CD14-positive monocyte (primary cell): Measurements from ENCODE around the gene ZNF850. TPM values are rescaled to one million over a fixed set of nuclear protein-coding genes. Genes with fewer than 3 reads are reported as not detected.
A peak's percentile ranks its signal among the peaks of the same experiment; 100 is the strongest.

ENCODE experiments used
- DNase-seq, 3 donors: peaks; one replicate each; pipeline ENCODE4 v3.0.0-alpha.2; 2011 to 2022
- H2AFZ ChIP-seq: 2 replicates; pipeline ENCODE4 v1.6.0; 2012; ENCODE audit warnings: mild to moderate bottlenecking, low read depth, low read length, inconsistent platforms; ENCODE audit not compliant: insufficient read depth, poor library complexity, severe bottlenecking
- H3K27ac ChIP-seq, 2 donors: 1 replicate in 1 of 2; 2 replicates in 1 of 2; pipeline ENCODE4 v1.5.1; 2012 to 2013; ENCODE audit warnings: low read length in 2 of 2, control low read depth in 1 of 2, inconsistent platforms in 1 of 2, low read depth in 1 of 2, mild to moderate bottlenecking in 1 of 2
- H3K27me3 ChIP-seq, 2 donors: one replicate each; pipeline versions ENCODE4 v1.6.0 to v1.6.1; 2011 to 2013; ENCODE audit warnings: low read length in 2 of 2; ENCODE audit not compliant: control insufficient read depth in 2 of 2, insufficient read depth in 2 of 2
- H3K36me3 ChIP-seq, 2 donors: replicated peaks in 1 of 2; 1 replicate in 1 of 2; 2 replicates in 1 of 2; pipeline versions ENCODE4 v1.5.1 to v1.6.1; 2012 to 2013; ENCODE audit warnings: low read length in 2 of 2, control low read depth in 1 of 2, inconsistent platforms in 1 of 2, mild to moderate bottlenecking in 1 of 2; ENCODE audit not compliant: insufficient read depth in 2 of 2, control insufficient read depth in 1 of 2
- H3K4me1 ChIP-seq, 2 donors: 1 replicate in 1 of 2; 2 replicates in 1 of 2; pipeline versions ENCODE4 v1.5.1 to v1.6.1; 2012 to 2013; ENCODE audit warnings: low read length in 2 of 2, control low read depth in 1 of 2, inconsistent platforms in 1 of 2, mild to moderate bottlenecking in 1 of 2, moderate library complexity in 1 of 2; ENCODE audit not compliant: insufficient read depth in 2 of 2, control insufficient read depth in 1 of 2
- H3K4me2 ChIP-seq: replicated peaks from 2 replicates; pipeline ENCODE3; 2012; ENCODE audit warnings: low read length, moderate library complexity, mild to moderate bottlenecking; ENCODE audit not compliant: poor library complexity, severe bottlenecking; ENCODE audit errors: extremely low read depth
- H3K4me3 ChIP-seq, 3 experiments: fragments of 200-600 bp in 1 of 3; sonication (generic) in 1 of 3; replicated peaks in 1 of 3; 1 replicate in 2 of 3; 2 replicates in 1 of 3; pipeline ENCODE4 v1.5.1; 2011 to 2013; ENCODE audit warnings: low read length in 3 of 3, mild to moderate bottlenecking in 3 of 3, control low read depth in 2 of 3, low read depth in 2 of 3, inconsistent platforms in 1 of 3, moderate library complexity in 1 of 3
- H3K79me2 ChIP-seq: 2 replicates; pipeline ENCODE4 v1.6.0; 2012; ENCODE audit warnings: mild to moderate bottlenecking, control low read depth, inconsistent platforms, low read length, moderate library complexity; ENCODE audit not compliant: insufficient read depth
- H3K9ac ChIP-seq: 2 replicates; pipeline ENCODE4 v1.6.0; 2017; ENCODE audit warnings: low read length, mild to moderate bottlenecking; ENCODE audit not compliant: insufficient read depth, poor library complexity, severe bottlenecking
- H3K9me3 ChIP-seq, 2 donors: replicated peaks in 1 of 2; 1 replicate in 1 of 2; 2 replicates in 1 of 2; pipeline versions ENCODE4 v1.5.1 to v1.6.1; 2012 to 2013; ENCODE audit warnings: low read length in 2 of 2, control low read depth in 1 of 2; ENCODE audit not compliant: control insufficient read depth in 1 of 2, insufficient read depth in 1 of 2
- H4K20me1 ChIP-seq: 2 replicates; pipeline ENCODE4 v1.6.0; 2012; ENCODE audit warnings: mild to moderate bottlenecking, low read length, control low read depth, moderate library complexity; ENCODE audit not compliant: insufficient read depth
- H3K27ac Mint-ChIP-seq, 7 donors: one replicate each; pipeline ENCODE4 v1.8.0; 2020; ENCODE audit warnings: mild to moderate bottlenecking in 7 of 7, mixed read lengths in 7 of 7, moderate library complexity in 6 of 7, inconsistent platforms in 2 of 7
- H3K27me3 Mint-ChIP-seq, 3 donors: one replicate each; pipeline ENCODE4 v1.8.0; 2021 to 2022; ENCODE audit warnings: low read depth in 3 of 3, mild to moderate bottlenecking in 3 of 3, mixed read lengths in 3 of 3, moderate library complexity in 3 of 3, inconsistent platforms in 1 of 3
- H3K36me3 Mint-ChIP-seq, 2 donors: one replicate each; pipeline ENCODE4 v1.8.0; 2020; ENCODE audit warnings: mixed read lengths in 2 of 2, inconsistent platforms in 1 of 2, mild to moderate bottlenecking in 1 of 2
- H3K4me1 Mint-ChIP-seq: one replicate; pipeline ENCODE4 v1.8.0; 2020; ENCODE audit warnings: mild to moderate bottlenecking, mixed read lengths
- H3K4me3 Mint-ChIP-seq, 2 donors: one replicate each; pipeline ENCODE4 v1.8.0; 2020; ENCODE audit warnings: mild to moderate bottlenecking in 2 of 2, mixed read lengths in 2 of 2, moderate library complexity in 1 of 2
- H3K9me3 Mint-ChIP-seq, 7 donors: one replicate each; pipeline ENCODE4 v1.8.0; 2020 to 2022; ENCODE audit warnings: mixed read lengths in 7 of 7, mild to moderate bottlenecking in 6 of 7, moderate library complexity in 6 of 7, inconsistent platforms in 2 of 7
- CTCF ChIP-seq: fragments of 200-600 bp; IDR thresholded peaks from one replicate; pipeline ENCODE4 v1.8.0; 2022; ENCODE audit warnings: antibody characterized with exemption, mild to moderate bottlenecking
- WGBS: methylation state at CpG from one replicate; pipeline ENCODE4 v1.1.5; 2013; ENCODE audit warnings: missing lambda C conversion rate; ENCODE audit not compliant: insufficient coverage; 5-methylcytosine and 5-hydroxymethylcytosine counted together
- intact Hi-C, 2 donors: fragments of 100-400 bp; cut with micrococcal nuclease; formaldehyde crosslinking; loops; one replicate each; pipeline versions ENCODE4 v1.15.0 to v1.15.1; 2023
- polyA plus RNA-seq, 3 donors: library from polyadenylated mRNA; depleted of rRNA in 1 of 3; unstranded in 2 of 3; stranded (reverse) in 1 of 3; fragments of 300-500 nt in 2 of 3; fragments of >200 nt in 1 of 3; fragmentation: Illumina TruSeq in 2 of 3; gene quantifications; 1 replicate in 2 of 3; 2 replicates in 1 of 3; pipeline ENCODE4 v1.2.3, GENCODE V29; 2012 to 2021

ZNF850 gene
- polyA plus RNA-seq, 3 donors = 0.02 to 0.15 (median 0.08) TPM

DNA sequence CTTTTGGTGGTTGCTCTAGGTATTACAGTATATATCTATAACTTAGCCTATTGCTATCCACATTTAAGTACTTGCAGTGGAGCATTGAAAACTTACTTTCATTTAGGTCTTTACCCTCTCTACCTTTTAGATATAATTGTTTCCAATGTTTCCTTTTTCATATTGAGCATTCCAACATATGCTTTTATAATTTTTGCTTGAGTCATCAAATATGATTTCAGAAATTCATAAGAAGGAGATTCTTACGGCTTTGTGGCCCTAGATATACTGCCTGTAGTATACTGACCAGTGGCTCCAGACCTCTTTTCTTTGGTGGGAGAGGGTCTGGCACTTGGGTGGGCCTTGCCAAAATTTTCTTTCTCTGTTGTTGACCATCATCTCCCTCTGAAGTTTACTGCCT is 32.8 kb upstream of the ZNF850 start:
- no peak for TF ChIP-seq CTCF
- no peaks in the 10 kb centered on the region for H4K20me1 ChIP-seq
- intact Hi-C loops = no loop called here
- peaks cover 66 to 95% of the 10 kb centered on the region in 2 donors for H3K9me3 ChIP-seq
- no peaks in the 10 kb centered on the region for H3K27me3 ChIP-seq
- no CpG with 5 or more reads among the region's 1 CpG for WGBS
- no peak overlapping the region for H3K9ac ChIP-seq
- no peak for DNase-seq
- peaks cover 37 to 87% (median 76%) of the 10 kb centered on the region in 7 donors for H3K9me3 Mint-ChIP-seq
- H3K27ac Mint-ChIP-seq = no peak overlapping the region
- H3K4me3 ChIP-seq = no peak overlapping the region
- H3K4me3 Mint-ChIP-seq = no peak overlapping the region
- H3K27me3 Mint-ChIP-seq = peaks cover 0 to 2% (median 0%) of the 10 kb centered on the region in 3 donors
- H3K79me2 ChIP-seq = no peaks in the 10 kb centered on the region
- peaks cover 29 to 35% of the 10 kb centered on the region in 2 donors for H3K36me3 Mint-ChIP-seq
- H2AFZ ChIP-seq = no peak overlapping the region
- no peaks in the 10 kb centered on the region for H3K4me1 ChIP-seq
- no peaks in the 10 kb centered on the region for H3K4me1 Mint-ChIP-seq
- no peak overlapping the region for H3K27ac ChIP-seq
- H3K4me2 ChIP-seq = no peak overlapping the region
- peaks cover 0 to 22% of the 10 kb centered on the region in 2 donors for H3K36me3 ChIP-seq

- Histone ChIP-seq H3K9me3 (peaks cover 78 to 88% of the 10 kb centered on the region in 2 donors), H3K4me1 (peaks cover 9 to 16% of the 10 kb centered on the region in 2 donors), H3K27me3 (no peaks in the 10 kb centered on the region), H3K36me3 (peaks cover 0 to 28% of the 10 kb centered on the region in 2 donors), H3K79me2 (no peaks in the 10 kb centered on the region), H3K4me3 (peak overlapping the region; percentile 60 to 97 (median 61)), H2AFZ (peak overlapping the region; percentile 97), H4K20me1 (no peaks in the 10 kb centered on the region), H3K4me2 (peak overlapping the region; percentile 78), H3K9ac (peak overlapping the region; percentile 70), H3K27ac (peak overlapping the region; percentile 59 to 73)
- intact Hi-C loops = loop anchor here (2.0 to 5.0 kb wide), 2 partner anchors 25 to 40 kb away; partner anchors contain the start of genes ZNF790 (in 2 of the 2) and ZNF850 (in 1 of the 2)
- Mint-ChIP-seq H3K4me3 (peak overlapping the region; percentile 90 to 94), H3K9me3 (peaks cover 46 to 95% (median 86%) of the 10 kb centered on the region in 7 donors), H3K4me1 (peaks cover 3% of the 10 kb centered on the region), H3K27me3 (peaks cover 1 to 2% (median 2%) of the 10 kb centered on the region in 3 donors), H3K36me3 (peaks cover 14 to 22% of the 10 kb centered on the region in 2 donors), H3K27ac (peak overlapping the region in 6 of 7 donors; percentile 75 to 94 (median 84))
- WGBS = 0% methylated on average over 4 of the region's 9 CpGs
- no peak for TF ChIP-seq CTCF
- DNase-seq = no peak
Measured at GRCh38 chr19:36797786-36798108, 25.1 kb upstream of the ZNF850 start.
